Measurements from ENCODE around the gene B3GNT2.

The B3GNT2 gene

GRCh38 chr2:62224976-62225375 is 29.1 kb downstream of the B3GNT2 start:
- no peaks in the 10 kb centered on the region for H3K9me3 Mint-ChIP-seq
- no peaks in the 10 kb centered on the region for H3K27me3 Mint-ChIP-seq (ENCODE audit: low read depth)
- peaks cover 43% of the 10 kb centered on the region for H3K36me3 Mint-ChIP-seq (ENCODE audit: low read depth)
- H3K27ac Mint-ChIP-seq: no peak overlapping the region
- no peak overlapping the region for H3K4me3 Mint-ChIP-seq
- peaks cover 42% of the 10 kb centered on the region for H3K4me1 Mint-ChIP-seq (ENCODE audit: low read depth)

- Mint-ChIP-seq H3K4me1 (ENCODE audit: low read depth) (peaks cover 25% of the 10 kb centered on the region), H3K27me3 (ENCODE audit: low read depth) (no peaks in the 10 kb centered on the region), H3K9me3 (no peaks in the 10 kb centered on the region), H3K27ac (peak overlapping the region; percentile 3), H3K4me3 (no peak overlapping the region), H3K36me3 (ENCODE audit: low read depth) (peaks cover 31% of the 10 kb centered on the region)
These were observed 31.6 kb downstream of the B3GNT2 start for GRCh38 chr2:62227386-62228075.

DNA sequence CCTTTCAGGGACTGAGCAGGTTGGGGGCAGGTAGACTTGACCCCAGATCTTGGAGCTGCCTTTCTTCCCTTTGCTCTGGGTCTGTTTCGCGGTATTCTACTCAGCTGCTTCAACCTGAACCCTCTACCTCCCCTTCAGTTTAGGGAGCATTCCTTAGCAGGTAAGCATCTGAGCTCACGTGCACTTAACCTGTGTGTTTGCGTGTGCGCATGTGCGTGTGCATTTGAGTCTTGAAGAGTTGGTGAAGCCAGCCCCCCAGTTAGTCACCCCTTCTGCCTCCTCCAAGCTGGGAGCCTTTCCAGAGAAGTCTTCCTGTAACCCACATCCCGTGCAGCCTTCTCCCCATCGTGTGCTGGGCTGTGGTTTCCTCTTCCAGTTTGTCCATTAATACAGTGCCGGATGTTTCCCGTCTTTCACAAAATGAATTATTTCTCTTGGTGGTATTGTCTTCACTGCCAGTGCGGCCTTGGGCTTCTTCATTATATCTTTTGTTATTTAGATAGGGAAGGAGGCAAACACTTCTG is 33.2 kb downstream of the B3GNT2 start:
- Mint-ChIP-seq H3K4me1 (ENCODE audit: low read depth) (peaks cover 12% of the 10 kb centered on the region), H3K36me3 (ENCODE audit: low read depth) (peaks cover 14% of the 10 kb centered on the region), H3K4me3 (no peak overlapping the region), H3K9me3 (no peaks in the 10 kb centered on the region), H3K27ac (peak overlapping the region; percentile 14), H3K27me3 (ENCODE audit: low read depth) (no peaks in the 10 kb centered on the region)

DNA sequence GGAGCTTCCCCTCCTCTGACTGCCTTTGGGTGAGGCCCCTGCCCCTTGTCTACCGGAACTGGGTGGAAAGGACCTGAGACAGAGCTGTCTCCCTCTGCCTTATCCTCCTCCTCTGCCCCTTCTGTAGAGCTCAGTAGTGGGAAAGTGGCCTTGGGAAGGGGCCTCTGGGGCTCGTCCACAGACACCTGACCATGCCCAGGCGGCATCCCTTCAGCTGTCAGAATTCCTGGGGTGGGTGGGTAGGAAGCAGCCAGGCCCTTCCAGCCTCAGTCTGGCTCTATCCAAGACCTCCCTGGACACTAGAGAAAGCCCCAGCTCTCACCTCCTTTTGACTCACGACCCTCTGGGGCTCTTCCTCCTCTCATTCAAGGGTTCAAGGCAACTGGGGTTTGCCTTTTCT is 35.6 kb downstream of the B3GNT2 start:
- no peaks in the 10 kb centered on the region for H3K9me3 Mint-ChIP-seq
- peaks cover 12% of the 10 kb centered on the region for H3K4me1 Mint-ChIP-seq (ENCODE audit: low read depth)
- H3K27ac Mint-ChIP-seq: no peak overlapping the region
- no peaks in the 10 kb centered on the region for H3K27me3 Mint-ChIP-seq (ENCODE audit: low read depth)
- H3K4me3 Mint-ChIP-seq: no peak overlapping the region
- peaks cover 4% of the 10 kb centered on the region for H3K36me3 Mint-ChIP-seq (ENCODE audit: low read depth)

DNA sequence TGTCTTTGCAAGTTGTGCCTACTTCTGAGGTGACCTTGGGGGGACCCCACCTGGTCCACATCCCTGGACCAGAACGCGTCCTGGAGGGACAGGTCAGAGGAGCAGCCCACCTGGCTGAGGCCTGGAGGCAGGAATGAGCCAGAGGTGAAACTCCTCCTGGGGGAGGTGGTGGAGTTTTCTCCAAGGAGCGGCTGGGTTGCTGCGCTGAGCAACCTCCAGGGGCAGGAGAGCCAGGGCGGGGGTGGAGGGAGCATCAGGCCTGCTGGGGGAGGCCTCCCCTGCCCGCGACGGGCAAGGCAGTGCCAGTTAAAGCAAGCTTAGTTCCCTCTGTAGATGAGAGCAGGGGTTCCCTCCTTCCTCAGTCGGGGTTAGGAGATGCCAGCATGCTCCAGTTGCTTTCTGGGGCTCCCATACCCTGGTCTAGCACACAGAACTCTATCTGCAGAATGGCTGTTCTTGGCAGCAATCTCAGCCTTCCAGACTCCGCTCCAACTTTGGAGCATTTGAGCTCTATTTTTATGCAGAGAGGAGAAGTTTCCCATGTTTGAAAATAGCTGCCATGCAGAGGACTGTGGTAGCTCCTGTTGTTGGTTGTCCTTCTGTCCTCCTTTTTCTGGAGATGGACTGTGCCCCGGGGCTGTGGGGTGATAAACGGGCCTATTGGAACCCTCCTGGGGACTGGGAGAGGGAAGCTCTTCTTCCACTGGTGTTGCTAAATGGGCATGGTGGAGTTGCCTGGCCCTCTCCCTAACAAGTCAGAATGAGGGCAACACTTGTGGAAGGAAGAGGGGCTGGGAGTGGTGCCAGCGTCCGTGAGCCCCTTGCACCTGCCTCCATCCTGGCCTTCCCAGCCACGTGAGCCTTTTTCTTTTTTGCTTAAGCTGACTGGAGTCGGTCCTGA is 39.1 kb downstream of the B3GNT2 start:
- Mint-ChIP-seq H3K27me3 (ENCODE audit: low read depth) (no peaks in the 10 kb centered on the region), H3K27ac (no peak overlapping the region), H3K4me1 (ENCODE audit: low read depth) (peaks cover 7% of the 10 kb centered on the region), H3K4me3 (no peak overlapping the region), H3K36me3 (ENCODE audit: low read depth) (no peaks in the 10 kb centered on the region), H3K9me3 (no peaks in the 10 kb centered on the region)

GRCh38 chr2:62236499-62236898 is 40.6 kb downstream of the B3GNT2 start:
- Mint-ChIP-seq H3K9me3 (no peaks in the 10 kb centered on the region), H3K4me1 (ENCODE audit: low read depth) (peaks cover 2% of the 10 kb centered on the region), H3K36me3 (ENCODE audit: low read depth) (no peaks in the 10 kb centered on the region), H3K27me3 (ENCODE audit: low read depth) (no peaks in the 10 kb centered on the region), H3K27ac (no peak overlapping the region), H3K4me3 (no peak overlapping the region)

DNA sequence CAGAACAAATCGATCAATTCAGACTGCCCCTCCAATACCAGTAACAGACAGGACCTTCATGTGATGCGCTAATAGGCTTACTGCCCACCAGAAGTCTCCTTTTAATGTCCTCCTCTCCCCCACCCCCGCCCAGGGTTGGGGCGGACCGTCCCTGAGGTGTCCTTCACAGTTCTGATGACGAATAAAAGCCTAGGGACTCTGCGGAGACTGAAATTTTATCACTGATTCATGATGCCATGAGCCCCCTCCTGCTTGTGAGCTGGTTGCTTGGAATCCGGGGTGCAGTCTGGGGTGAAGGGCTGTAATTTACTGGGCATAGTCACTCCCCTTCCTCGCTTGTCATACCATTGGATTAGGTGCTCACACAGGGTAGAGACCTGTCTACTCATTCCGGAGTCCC is 42.3 kb downstream of the B3GNT2 start:
- no peaks in the 10 kb centered on the region for H3K4me1 Mint-ChIP-seq (ENCODE audit: low read depth)
- no peaks in the 10 kb centered on the region for H3K9me3 Mint-ChIP-seq
- no peaks in the 10 kb centered on the region for H3K27me3 Mint-ChIP-seq (ENCODE audit: low read depth)
- H3K36me3 Mint-ChIP-seq (ENCODE audit: low read depth): no peaks in the 10 kb centered on the region
- H3K4me3 Mint-ChIP-seq: no peak overlapping the region
- H3K27ac Mint-ChIP-seq: no peak overlapping the region

- no peak overlapping the region for H3K4me3 Mint-ChIP-seq
- no peaks in the 10 kb centered on the region for H3K27me3 Mint-ChIP-seq (ENCODE audit: low read depth)
- H3K4me1 Mint-ChIP-seq (ENCODE audit: low read depth): no peaks in the 10 kb centered on the region
- no peak overlapping the region for H3K27ac Mint-ChIP-seq
- H3K36me3 Mint-ChIP-seq (ENCODE audit: low read depth): no peaks in the 10 kb centered on the region
- no peaks in the 10 kb centered on the region for H3K9me3 Mint-ChIP-seq
These were observed 44.6 kb downstream of the B3GNT2 start for GRCh38 chr2:62240546-62240945.

GRCh38 chr2:62243983-62244382 is 48.1 kb downstream of the B3GNT2 start:
- H3K27ac Mint-ChIP-seq: no peak overlapping the region
- no peak overlapping the region for H3K4me3 Mint-ChIP-seq
- H3K36me3 Mint-ChIP-seq (ENCODE audit: low read depth): no peaks in the 10 kb centered on the region
- H3K9me3 Mint-ChIP-seq: no peaks in the 10 kb centered on the region
- H3K27me3 Mint-ChIP-seq (ENCODE audit: low read depth): peaks cover 5% of the 10 kb centered on the region
- no peaks in the 10 kb centered on the region for H3K4me1 Mint-ChIP-seq (ENCODE audit: low read depth)

GRCh38 chr2:62248226-62248625 is 52.3 kb downstream of the B3GNT2 start:
- H3K36me3 Mint-ChIP-seq (ENCODE audit: low read depth): no peaks in the 10 kb centered on the region
- no peak overlapping the region for H3K27ac Mint-ChIP-seq
- no peaks in the 10 kb centered on the region for H3K9me3 Mint-ChIP-seq
- H3K4me3 Mint-ChIP-seq: no peak overlapping the region
- peaks cover 5% of the 10 kb centered on the region for H3K27me3 Mint-ChIP-seq (ENCODE audit: low read depth)
- no peaks in the 10 kb centered on the region for H3K4me1 Mint-ChIP-seq (ENCODE audit: low read depth)

GRCh38 chr2:62250239-62250638 is 54.3 kb downstream of the B3GNT2 start:
- Mint-ChIP-seq H3K4me1 (ENCODE audit: low read depth) (no peaks in the 10 kb centered on the region), H3K4me3 (no peak overlapping the region), H3K27me3 (ENCODE audit: low read depth) (peaks cover 5% of the 10 kb centered on the region), H3K27ac (no peak overlapping the region), H3K36me3 (ENCODE audit: low read depth) (no peaks in the 10 kb centered on the region), H3K9me3 (no peaks in the 10 kb centered on the region)

DNA sequence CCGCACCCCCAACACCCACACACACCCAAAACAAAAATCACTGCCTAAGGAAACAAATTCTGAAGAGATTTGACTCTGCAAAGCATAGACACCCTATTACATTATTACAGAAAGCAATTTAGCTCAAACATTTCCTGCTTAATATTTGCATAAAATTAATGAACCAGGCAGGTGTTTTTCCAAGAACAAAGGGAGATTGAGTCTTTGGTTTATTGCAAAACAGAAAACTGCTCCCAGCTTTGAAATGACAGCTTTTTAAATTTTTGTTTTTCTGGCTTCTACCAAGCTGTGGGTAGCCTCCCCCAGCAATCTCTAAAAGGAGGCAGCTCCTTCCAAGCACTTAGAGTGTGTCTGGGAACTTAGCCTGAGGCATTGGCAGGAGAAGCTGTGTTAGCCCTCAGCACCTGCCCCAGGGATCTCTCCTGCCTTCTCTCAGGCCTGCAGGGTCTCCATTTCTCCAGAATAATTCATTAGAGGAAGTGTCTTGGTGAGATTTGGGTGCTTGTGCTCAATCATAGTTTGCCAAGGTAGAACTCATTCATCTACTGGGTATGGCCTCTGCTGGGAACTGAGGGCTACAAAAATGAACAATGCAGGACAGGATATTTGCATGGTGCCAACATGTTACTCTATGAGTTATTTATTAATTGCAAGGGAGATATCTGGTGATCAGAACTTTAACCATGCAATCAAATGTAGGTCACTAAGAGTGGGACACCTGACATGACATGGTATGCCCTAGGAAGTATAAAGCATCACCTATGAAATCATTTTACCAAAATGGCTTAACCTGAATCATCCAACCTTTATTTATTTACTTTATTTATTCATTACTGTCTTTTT is 58.7 kb downstream of the B3GNT2 start:
- no peaks in the 10 kb centered on the region for H3K9me3 Mint-ChIP-seq
- no peak overlapping the region for H3K4me3 Mint-ChIP-seq
- H3K27ac Mint-ChIP-seq: no peak overlapping the region
- H3K4me1 Mint-ChIP-seq (ENCODE audit: low read depth): no peaks in the 10 kb centered on the region
- H3K36me3 Mint-ChIP-seq (ENCODE audit: low read depth): no peaks in the 10 kb centered on the region
- H3K27me3 Mint-ChIP-seq (ENCODE audit: low read depth): no peaks in the 10 kb centered on the region

DNA sequence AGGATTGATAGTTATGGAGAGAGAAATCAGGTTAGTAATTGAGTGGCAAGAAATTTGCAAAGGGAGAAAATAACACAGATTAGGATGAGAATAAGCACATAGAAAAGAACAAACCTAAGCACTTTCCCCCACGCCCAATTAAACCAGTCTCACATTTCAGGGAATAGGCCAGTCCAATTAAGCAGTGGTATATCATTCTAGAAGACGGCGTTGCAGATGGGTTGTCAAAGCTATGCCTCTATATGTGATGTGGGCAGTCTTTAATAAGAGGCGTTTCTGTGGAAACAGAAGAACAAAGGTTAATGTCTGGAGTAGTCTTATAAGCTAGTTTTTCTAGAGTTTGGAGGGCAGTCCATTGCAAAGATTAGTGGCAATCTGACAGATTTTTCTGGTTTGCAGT is 61.6 kb downstream of the B3GNT2 start:
- no peaks in the 10 kb centered on the region for H3K27me3 Mint-ChIP-seq (ENCODE audit: low read depth)
- no peaks in the 10 kb centered on the region for H3K4me1 Mint-ChIP-seq (ENCODE audit: low read depth)

DNA sequence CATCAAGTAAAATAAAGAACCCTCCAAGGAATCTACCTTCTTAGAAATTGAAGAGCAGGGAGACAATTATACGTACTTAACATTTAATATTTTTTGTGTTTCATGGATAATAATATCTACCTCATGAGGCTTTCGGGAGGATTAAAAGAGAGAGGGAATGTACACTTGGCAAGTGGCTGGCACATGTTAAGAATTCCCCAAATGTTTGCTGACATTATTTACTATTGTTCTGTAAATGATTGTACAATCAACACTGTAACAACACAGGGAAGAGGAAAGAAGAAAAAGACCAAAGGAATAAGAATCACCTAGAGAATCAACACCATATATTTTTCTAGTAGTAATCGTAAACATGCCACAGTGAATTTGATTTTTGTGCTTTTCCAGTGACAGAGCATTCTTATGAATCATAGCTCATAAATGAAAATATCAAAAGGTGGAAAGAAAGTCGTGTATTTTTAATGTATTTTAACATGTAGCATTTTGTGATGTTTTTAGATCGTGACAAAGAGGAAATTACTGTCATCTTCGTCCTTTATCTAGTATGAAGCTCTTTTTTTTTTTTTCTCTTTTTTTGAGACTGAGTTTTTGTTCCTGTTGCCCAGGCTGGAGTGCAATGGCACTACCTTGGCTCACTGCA is 67.3 kb downstream of the B3GNT2 start:
- H3K9me3 Mint-ChIP-seq: no peaks in the 10 kb centered on the region
- no peaks in the 10 kb centered on the region for H3K36me3 Mint-ChIP-seq (ENCODE audit: low read depth)
- no peaks in the 10 kb centered on the region for H3K4me1 Mint-ChIP-seq (ENCODE audit: low read depth)
- H3K4me3 Mint-ChIP-seq: no peak overlapping the region
- H3K27ac Mint-ChIP-seq: no peak overlapping the region
- H3K27me3 Mint-ChIP-seq (ENCODE audit: low read depth): no peaks in the 10 kb centered on the region

More for the DNA sequence above, 61.6 kb downstream of the B3GNT2 start:
- Mint-ChIP-seq H3K9me3 (no peaks in the 10 kb centered on the region), H3K36me3 (ENCODE audit: low read depth) (no peaks in the 10 kb centered on the region), H3K27ac (no peak overlapping the region), H3K4me3 (no peak overlapping the region)
